ENCODE results near the gene ANKRD10. TPM values are rescaled to one million over a fixed set of nuclear protein-coding genes. Genes with fewer than 3 reads are reported as not detected.

The ANKRD10 gene
- total RNA-seq, 2 donors from 2014 or later: 114 to 138 TPM

Other genes with a start within 250 kb of the ANKRD10 start
- gene CARS2, start 209.0 kb downstream of the ANKRD10 start, total RNA-seq: 10 to 100 TPM; 43.7 to 46.9 TPM
- 1 to 10 TPM; 7.0 to 9.5 TPM for gene ING1, start 201.4 kb downstream of the ANKRD10 start, total RNA-seq
- gene ARHGEF7, start 200.2 kb upstream of the ANKRD10 start, total RNA-seq: 10 to 100 TPM; 61.7 to 76.0 TPM

Measured in posterior vena cava (tissue), 2 donors.